Measurements from ENCODE around the gene FBXO31.

The FBXO31 gene

DNA sequence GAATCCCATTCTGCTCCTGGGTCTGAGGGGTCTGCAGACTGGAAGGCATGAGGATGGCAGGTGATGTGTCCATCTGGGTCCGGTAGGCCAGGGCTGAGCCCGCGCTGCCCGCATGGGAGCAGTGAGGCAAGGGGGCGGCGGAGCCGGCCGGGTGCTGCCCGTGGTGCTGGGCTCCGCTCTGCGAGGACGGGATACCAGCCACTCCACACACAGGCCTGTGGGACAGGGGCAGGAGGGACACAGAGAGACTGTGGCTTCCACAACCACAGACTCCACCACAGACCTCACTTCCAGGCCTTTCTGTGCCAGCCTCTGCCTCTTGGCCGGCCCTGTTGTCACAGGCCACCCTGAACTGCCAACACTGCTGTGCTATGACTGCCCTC, 33.9 kb upstream of the FBXO31 start:
- no peak overlapping the region for H3K27ac ChIP-seq (ENCODE audit: extremely low read depth, low read depth, low read length)
- no peaks in the 10 kb centered on the region for H3K4me1 ChIP-seq (ENCODE audit: control insufficient read depth, insufficient read depth, low read length)
- TF ChIP-seq, protein P1, sequence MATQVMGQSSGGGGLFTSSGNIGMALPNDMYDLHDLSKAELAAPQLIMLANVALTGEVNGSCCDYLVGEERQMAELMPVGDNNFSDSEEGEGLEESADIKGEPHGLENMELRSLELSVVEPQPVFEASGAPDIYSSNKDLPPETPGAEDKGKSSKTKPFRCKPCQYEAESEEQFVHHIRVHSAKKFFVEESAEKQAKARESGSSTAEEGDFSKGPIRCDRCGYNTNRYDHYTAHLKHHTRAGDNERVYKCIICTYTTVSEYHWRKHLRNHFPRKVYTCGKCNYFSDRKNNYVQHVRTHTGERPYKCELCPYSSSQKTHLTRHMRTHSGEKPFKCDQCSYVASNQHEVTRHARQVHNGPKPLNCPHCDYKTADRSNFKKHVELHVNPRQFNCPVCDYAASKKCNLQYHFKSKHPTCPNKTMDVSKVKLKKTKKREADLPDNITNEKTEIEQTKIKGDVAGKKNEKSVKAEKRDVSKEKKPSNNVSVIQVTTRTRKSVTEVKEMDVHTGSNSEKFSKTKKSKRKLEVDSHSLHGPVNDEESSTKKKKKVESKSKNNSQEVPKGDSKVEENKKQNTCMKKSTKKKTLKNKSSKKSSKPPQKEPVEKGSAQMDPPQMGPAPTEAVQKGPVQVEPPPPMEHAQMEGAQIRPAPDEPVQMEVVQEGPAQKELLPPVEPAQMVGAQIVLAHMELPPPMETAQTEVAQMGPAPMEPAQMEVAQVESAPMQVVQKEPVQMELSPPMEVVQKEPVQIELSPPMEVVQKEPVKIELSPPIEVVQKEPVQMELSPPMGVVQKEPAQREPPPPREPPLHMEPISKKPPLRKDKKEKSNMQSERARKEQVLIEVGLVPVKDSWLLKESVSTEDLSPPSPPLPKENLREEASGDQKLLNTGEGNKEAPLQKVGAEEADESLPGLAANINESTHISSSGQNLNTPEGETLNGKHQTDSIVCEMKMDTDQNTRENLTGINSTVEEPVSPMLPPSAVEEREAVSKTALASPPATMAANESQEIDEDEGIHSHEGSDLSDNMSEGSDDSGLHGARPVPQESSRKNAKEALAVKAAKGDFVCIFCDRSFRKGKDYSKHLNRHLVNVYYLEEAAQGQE (tag by site-specific recombination; IDR thresholded peaks at IDR 0.05): peak; percentile 65
- no peak for TF ChIP-seq ZNF23 (tag by site-specific recombination; IDR thresholded peaks at IDR 0.05; ENCODE audit: borderline replicate concordance)
- POLR2A ChIA-PET: no interaction called here
- no peak overlapping the region for H3K4me3 ChIP-seq (ENCODE audit: low read depth, low read length)
- peaks cover 7 to 80% of the 10 kb centered on the region in 2 experiments; a peak in 2 of 3 replicates for H3K36me3 ChIP-seq (ENCODE audit: control insufficient read depth in 2 of 2, insufficient read depth in 1 of 2, low read length in 2 of 2)
- H3K9me3 ChIP-seq (ENCODE audit: control insufficient read depth, insufficient read depth, low read depth, low read length): no peaks in the 10 kb centered on the region
- CTCF ChIA-PET: interaction anchor here (1.0 to 2.2 kb wide), 5 partner anchors 10 to 219 kb away, joined by 3 to 18 read pairs (median 4); no protein-coding TSS in a partner anchor

DNA sequence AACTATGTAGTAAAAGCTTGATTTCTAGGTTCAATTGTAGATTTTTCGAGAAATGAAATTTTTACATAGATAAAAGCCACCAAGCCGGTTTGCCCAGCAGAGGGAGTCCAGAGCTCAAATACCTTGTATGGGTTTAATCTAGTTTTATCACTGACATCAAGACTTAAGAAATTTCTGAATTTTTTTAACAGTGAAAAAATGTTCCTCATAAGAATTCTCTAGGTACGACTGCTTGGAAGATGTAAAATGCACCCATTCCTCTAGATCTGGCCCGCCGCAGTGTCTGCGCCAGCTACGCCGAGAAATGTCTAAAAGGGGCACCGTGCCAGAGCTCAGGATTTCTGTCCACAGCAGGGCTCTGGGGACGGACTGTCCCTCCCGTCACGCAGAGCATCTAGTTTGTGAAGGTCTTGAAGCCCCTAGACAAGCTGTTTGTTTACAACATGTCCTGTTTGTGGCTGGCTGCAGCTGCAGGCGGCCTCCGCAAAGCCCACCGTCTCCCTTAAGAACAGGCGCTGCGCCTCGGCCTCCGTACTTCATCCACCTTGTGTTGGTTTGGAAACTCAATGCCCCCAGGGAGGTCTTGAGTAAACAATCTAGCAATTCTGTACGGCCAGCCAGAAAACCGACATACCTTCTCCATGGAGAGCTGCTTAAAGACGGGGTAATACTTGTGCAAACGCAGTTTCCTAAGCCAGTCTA, 33.4 kb upstream of the FBXO31 start:
- Histone ChIP-seq H3K4me3 (ENCODE audit: low read depth, low read length) (no peak overlapping the region), H3K27ac (ENCODE audit: extremely low read depth, low read depth, low read length) (no peak overlapping the region), H3K36me3 (ENCODE audit: control insufficient read depth in 2 of 2, insufficient read depth in 1 of 2, low read length in 2 of 2) (peaks cover 4 to 82% of the 10 kb centered on the region in 2 experiments; a peak in 2 of 3 replicates), H3K4me1 (ENCODE audit: control insufficient read depth, insufficient read depth, low read length) (no peaks in the 10 kb centered on the region), H3K9me3 (ENCODE audit: control insufficient read depth, insufficient read depth, low read depth, low read length) (no peaks in the 10 kb centered on the region)
- CTCF ChIA-PET: interaction anchor here (0.6 to 2.2 kb wide), 10 partner anchors 8 to 219 kb away, joined by 3 to 18 read pairs (median 4); no protein-coding TSS in a partner anchor
- no peak for TF ChIP-seq MZF1 (tag by site-specific recombination; IDR thresholded peaks at IDR 0.05; ENCODE audit: borderline replicate concordance)
- TF ChIP-seq, protein P2, sequence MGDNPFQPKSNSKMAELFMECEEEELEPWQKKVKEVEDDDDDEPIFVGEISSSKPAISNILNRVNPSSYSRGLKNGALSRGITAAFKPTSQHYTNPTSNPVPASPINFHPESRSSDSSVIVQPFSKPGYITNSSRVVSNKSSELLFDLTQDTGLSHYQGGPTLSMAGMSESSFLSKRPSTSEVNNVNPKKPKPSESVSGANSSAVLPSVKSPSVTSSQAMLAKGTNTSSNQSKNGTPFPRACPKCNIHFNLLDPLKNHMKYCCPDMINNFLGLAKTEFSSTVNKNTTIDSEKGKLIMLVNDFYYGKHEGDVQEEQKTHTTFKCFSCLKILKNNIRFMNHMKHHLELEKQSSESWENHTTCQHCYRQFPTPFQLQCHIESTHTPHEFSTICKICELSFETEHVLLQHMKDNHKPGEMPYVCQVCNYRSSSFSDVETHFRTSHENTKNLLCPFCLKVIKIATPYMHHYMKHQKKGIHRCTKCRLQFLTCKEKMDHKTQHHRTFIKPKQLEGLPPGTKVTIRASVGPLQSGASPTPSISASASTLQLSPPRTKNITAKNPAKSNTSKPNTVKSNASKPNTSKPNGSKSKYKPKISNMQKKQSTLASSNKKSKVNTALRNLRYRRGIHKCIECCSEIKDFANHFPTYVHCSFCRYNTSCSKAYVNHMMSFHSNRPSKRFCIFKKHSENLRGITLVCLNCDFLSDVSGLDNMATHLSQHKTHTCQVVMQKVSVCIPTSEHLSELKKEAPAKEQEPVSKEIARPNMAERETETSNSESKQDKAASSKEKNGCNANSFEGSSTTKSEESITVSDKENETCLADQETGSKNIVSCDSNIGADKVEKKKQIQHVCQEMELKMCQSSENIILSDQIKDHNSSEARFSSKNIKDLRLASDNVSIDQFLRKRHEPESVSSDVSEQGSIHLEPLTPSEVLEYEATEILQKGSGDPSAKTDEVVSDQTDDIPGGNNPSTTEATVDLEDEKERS (tag by site-specific recombination; IDR thresholded peaks at IDR 0.05): no peak
- peak; percentile 42 for TF ChIP-seq ZNF654 (tag by site-specific recombination; IDR thresholded peaks at IDR 0.05; ENCODE audit: low read depth)
- POLR2A ChIA-PET: no interaction called here

DNA sequence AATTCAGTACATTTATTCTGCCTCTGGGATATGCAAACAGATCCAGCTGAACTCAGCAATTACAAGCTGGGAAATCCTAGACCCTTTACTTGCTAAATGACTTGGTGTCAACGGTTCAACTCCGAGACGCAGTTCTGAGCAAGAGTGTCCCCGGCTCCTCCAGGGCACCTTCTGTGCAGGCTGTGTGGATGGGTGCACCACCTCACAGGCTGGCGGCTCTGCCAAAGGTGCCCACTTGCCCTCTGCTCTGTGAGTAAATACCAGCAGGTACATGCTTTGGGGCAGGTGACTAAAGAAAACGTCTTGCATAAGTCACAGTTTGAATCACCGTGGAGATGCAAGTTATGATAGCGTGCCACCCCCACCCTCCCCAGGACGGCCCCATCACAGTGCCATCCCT, 31.9 kb upstream of the FBXO31 start:
- ChIA-PET CTCF (interaction anchor here (0.6 to 1.6 kb wide), 2 partner anchors 10 to 221 kb away, joined by 3 to 5 read pairs; no protein-coding TSS in a partner anchor), POLR2A (no interaction called here)
- H3K36me3 ChIP-seq (ENCODE audit: control insufficient read depth in 2 of 2, insufficient read depth in 1 of 2, low read length in 2 of 2): peaks cover 4 to 81% of the 10 kb centered on the region in 2 experiments; a peak in 2 of 3 replicates
- TF ChIP-seq, protein P3, sequence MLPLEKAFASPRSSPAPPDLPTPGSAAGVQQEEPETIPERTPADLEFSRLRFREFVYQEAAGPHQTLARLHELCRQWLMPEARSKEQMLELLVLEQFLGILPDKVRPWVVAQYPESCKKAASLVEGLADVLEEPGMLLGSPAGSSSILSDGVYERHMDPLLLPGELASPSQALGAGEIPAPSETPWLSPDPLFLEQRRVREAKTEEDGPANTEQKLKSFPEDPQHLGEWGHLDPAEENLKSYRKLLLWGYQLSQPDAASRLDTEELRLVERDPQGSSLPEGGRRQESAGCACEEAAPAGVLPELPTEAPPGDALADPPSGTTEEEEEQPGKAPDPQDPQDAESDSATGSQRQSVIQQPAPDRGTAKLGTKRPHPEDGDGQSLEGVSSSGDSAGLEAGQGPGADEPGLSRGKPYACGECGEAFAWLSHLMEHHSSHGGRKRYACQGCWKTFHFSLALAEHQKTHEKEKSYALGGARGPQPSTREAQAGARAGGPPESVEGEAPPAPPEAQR (tag by site-specific recombination; IDR thresholded peaks at IDR 0.05): no peak
- TF ChIP-seq ZNF544 (tag by site-specific recombination; IDR thresholded peaks at IDR 0.05) (no peak), ZNF121 (tag by site-specific recombination; IDR thresholded peaks at IDR 0.05) (no peak), ZSCAN16 (tag by site-specific recombination; IDR thresholded peaks at IDR 0.05) (no peak), ZNF549 (tag by site-specific recombination; IDR thresholded peaks at IDR 0.05) (no peak), IKZF3 (tag by site-specific recombination; IDR thresholded peaks at IDR 0.05) (no peak), ZNF302 (tag by site-specific recombination; IDR thresholded peaks at IDR 0.05; ENCODE audit: low read depth) (no peak), PRDM1 (tag by site-specific recombination; IDR thresholded peaks at IDR 0.05) (no peak), ZNF416 (tag by site-specific recombination; IDR thresholded peaks at IDR 0.05) (no peak), KLF7 (tag by site-specific recombination; IDR thresholded peaks at IDR 0.05; ENCODE audit: borderline replicate concordance) (no peak), ZNF138 (tag by site-specific recombination; IDR thresholded peaks at IDR 0.05; ENCODE audit: borderline replicate concordance) (no peak)
- TF ChIP-seq, protein P4, sequence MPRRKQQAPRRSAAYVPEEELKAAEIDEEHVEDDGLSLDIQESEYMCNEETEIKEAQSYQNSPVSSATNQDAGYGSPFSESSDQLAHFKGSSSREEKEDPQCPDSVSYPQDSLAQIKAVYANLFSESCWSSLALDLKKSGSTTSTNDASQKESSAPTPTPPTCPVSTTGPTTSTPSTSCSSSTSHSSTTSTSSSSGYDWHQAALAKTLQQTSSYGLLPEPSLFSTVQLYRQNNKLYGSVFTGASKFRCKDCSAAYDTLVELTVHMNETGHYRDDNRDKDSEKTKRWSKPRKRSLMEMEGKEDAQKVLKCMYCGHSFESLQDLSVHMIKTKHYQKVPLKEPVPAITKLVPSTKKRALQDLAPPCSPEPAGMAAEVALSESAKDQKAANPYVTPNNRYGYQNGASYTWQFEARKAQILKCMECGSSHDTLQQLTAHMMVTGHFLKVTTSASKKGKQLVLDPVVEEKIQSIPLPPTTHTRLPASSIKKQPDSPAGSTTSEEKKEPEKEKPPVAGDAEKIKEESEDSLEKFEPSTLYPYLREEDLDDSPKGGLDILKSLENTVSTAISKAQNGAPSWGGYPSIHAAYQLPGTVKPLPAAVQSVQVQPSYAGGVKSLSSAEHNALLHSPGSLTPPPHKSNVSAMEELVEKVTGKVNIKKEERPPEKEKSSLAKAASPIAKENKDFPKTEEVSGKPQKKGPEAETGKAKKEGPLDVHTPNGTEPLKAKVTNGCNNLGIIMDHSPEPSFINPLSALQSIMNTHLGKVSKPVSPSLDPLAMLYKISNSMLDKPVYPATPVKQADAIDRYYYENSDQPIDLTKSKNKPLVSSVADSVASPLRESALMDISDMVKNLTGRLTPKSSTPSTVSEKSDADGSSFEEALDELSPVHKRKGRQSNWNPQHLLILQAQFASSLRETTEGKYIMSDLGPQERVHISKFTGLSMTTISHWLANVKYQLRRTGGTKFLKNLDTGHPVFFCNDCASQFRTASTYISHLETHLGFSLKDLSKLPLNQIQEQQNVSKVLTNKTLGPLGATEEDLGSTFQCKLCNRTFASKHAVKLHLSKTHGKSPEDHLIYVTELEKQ (tag by site-specific recombination; IDR thresholded peaks at IDR 0.05; ENCODE audit: borderline replicate concordance): no peak

More for the DNA sequence above, 31.9 kb upstream of the FBXO31 start:
- Histone ChIP-seq H3K4me1 (ENCODE audit: control insufficient read depth, insufficient read depth, low read length) (no peaks in the 10 kb centered on the region), H3K9me3 (ENCODE audit: control insufficient read depth, insufficient read depth, low read depth, low read length) (no peaks in the 10 kb centered on the region), H3K27ac (ENCODE audit: extremely low read depth, low read depth, low read length) (no peak overlapping the region), H3K4me3 (ENCODE audit: low read depth, low read length) (no peak overlapping the region)

Measured in HEK293 (cell line).